Measurements from ENCODE around the gene KRTAP1-1. TPM values are rescaled to one million over a fixed set of nuclear protein-coding genes. Genes with fewer than 3 reads are reported as not detected.

The KRTAP1-1 gene
- total RNA-seq, 4 donors from 2014 or later, result not detected

DNA sequence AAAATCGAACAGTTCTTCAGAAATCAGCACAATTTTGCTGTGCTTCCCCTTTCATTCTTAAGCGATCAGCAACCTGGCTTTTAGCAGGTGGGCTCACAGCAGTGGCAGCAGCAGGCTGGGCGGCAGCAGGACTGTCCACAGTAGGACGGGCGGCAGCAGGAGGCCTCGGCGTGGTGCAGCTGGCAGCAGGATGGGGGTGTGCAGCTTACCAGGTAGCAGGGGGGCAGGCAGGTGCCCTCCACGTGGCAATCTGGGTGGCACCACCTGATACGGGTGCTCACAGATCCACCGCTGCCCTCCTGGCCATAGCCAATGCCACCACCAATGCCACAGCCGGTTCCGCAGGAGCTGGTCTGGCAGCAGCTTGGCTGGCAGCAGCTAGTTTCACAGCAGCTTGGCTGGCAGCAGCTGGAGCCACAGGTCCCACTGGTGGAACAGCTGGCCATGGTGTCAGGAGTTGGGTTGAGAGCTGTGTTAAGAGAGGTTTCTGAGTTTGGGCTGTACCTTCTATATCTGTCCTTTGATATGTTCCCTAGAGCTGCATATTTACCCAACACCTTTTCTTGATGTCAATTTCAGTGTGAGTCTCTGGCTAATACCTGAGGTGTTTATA is 11.5 kb downstream of the KRTAP1-1 start, which contains the start of gene KRTAP1-4:
TSS of gene KRTAP1-4 (minus strand) at position 563 of the 613 bp plus-strand sequence. CDS start at position 446, 117 bp downstream.
- no peaks in the 10 kb centered on the region for H3K36me3 ChIP-seq
- H3K27me3 ChIP-seq, result peaks cover 3% of the 10 kb centered on the region
- TF ChIP-seq, protein P1, sequence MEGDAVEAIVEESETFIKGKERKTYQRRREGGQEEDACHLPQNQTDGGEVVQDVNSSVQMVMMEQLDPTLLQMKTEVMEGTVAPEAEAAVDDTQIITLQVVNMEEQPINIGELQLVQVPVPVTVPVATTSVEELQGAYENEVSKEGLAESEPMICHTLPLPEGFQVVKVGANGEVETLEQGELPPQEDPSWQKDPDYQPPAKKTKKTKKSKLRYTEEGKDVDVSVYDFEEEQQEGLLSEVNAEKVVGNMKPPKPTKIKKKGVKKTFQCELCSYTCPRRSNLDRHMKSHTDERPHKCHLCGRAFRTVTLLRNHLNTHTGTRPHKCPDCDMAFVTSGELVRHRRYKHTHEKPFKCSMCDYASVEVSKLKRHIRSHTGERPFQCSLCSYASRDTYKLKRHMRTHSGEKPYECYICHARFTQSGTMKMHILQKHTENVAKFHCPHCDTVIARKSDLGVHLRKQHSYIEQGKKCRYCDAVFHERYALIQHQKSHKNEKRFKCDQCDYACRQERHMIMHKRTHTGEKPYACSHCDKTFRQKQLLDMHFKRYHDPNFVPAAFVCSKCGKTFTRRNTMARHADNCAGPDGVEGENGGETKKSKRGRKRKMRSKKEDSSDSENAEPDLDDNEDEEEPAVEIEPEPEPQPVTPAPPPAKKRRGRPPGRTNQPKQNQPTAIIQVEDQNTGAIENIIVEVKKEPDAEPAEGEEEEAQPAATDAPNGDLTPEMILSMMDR (IDR thresholded peaks at IDR 0.05), result no peak
- TF ChIP-seq POLR2AphosphoS5 (IDR thresholded peaks at IDR 0.05), result no peak
- no peak for TF ChIP-seq EP300 (IDR thresholded peaks at IDR 0.05; ENCODE audit: low read depth)
- TF ChIP-seq POLR2A (IDR thresholded peaks at IDR 0.05), result no peak
- in situ Hi-C loops (cut with MboI; ENCODE audit: low pct_ligation_motif_present in 1 of 4, low pct_unique_long_range_greater_than_20kb in 1 of 4, low sequenced_read_pairs in 3 of 4) (no loop called here), intact Hi-C loops (cut with DNase I; ENCODE audit: low total_unique reads) (no loop called here)
- no peaks in the 10 kb centered on the region for H3K9me3 ChIP-seq
- WGBS, 2 donors (ENCODE audit: low coverage in 1 of 2), result 77 to 100% methylated on average over 1 to 7 of the region's 12 CpGs
- no peak within 1 kb of the TSS for H3K27ac ChIP-seq
- no peak within 1 kb of the TSS for H3K4me3 ChIP-seq
- DNase-seq, result no peak
- no peaks in the 10 kb centered on the region for H3K4me1 ChIP-seq

DNA sequence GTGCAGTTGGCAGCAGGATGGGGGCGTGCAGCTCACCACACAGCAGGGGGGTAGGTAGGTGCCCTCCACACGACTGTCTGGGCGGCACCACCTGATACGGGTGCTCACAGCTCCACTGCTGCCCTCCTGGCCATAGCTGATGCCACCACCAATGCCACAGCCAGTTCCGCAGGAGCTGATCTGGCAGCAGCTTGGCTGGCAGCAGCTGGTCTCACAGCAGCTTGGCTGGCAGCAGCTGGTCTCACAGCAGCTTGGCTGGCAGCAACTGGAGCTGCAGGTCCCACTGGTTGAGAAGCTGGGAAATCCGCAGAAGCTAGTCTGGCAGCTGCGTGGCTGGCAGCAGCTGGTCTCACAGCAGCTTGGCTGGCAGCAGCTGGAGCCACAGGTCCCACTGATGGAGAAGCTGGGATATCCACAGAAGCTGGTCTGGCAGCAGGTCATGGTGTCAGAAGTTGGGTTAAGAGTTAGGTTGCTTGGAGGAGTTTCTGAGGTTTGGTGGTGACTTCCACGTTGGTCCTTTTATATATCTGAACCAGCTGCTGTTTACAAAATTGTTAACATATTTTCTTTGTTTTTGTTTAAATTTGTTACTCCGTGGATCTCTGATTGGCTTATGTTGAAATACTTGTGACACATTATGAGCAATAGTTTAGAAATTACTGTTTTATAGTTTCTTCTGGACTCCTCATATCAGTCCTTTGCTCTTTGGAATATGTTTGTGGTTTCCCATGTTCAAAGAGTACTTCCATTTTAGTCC is 14.4 kb downstream of the KRTAP1-1 start, which contains the start of gene KRTAP1-5:
TSS of gene KRTAP1-5 (minus strand) at position 494 of the 757 bp plus-strand sequence. CDS start at position 441, 53 bp downstream.
- H3K4me3 ChIP-seq, result no peak within 1 kb of the TSS
- no peaks in the 10 kb centered on the region for H3K4me1 ChIP-seq
- intact Hi-C loops (cut with DNase I; ENCODE audit: low total_unique reads) (no loop called here), in situ Hi-C loops (cut with MboI; ENCODE audit: low pct_ligation_motif_present in 1 of 4, low pct_unique_long_range_greater_than_20kb in 1 of 4, low sequenced_read_pairs in 3 of 4) (no loop called here)
- H3K27me3 ChIP-seq, result peaks cover 3% of the 10 kb centered on the region
- no peaks in the 10 kb centered on the region for H3K36me3 ChIP-seq
- TF ChIP-seq POLR2A (IDR thresholded peaks at IDR 0.05) (no peak), POLR2AphosphoS5 (IDR thresholded peaks at IDR 0.05) (no peak), EP300 (IDR thresholded peaks at IDR 0.05; ENCODE audit: low read depth) (no peak)
- TF ChIP-seq, protein P1 (IDR thresholded peaks at IDR 0.05), result no peak
- DNase-seq, result no peak
- 46 to 76% methylated on average over 2 to 8 of the region's 9 CpGs for WGBS, 2 donors (ENCODE audit: low coverage in 1 of 2)
- H3K9me3 ChIP-seq, result no peaks in the 10 kb centered on the region
- no peak within 1 kb of the TSS for H3K27ac ChIP-seq

DNA sequence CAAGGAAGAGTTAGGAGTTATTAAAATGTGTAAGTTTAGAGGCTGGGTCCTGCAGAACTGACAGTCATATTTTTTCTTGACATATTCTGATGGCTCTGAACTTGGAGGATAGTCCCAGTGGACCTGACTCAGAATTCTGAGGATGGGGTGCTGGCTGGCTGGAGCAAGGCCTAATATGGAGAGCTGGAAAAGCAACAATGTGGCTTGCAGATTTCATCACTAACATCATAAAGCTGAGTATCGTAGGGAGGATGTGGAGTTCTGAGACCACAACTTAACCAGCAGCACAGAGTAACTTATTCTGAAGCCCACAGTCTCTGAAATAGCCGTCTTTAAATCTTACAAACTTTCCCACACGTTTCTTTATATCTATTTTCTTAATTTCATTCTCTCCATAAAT is 16.6 kb downstream of the KRTAP1-1 start:
- DNase-seq, result no peak
- no peak for TF ChIP-seq POLR2AphosphoS5 (IDR thresholded peaks at IDR 0.05)
- TF ChIP-seq POLR2A (IDR thresholded peaks at IDR 0.05), result no peak
- 73 to 81% methylated on average over 3 of the region's 3 CpGs for WGBS, 2 donors (ENCODE audit: low coverage in 1 of 2)
- Histone ChIP-seq H3K36me3 (no peaks in the 10 kb centered on the region), H3K4me1 (no peaks in the 10 kb centered on the region), H3K27ac (no peak overlapping the region), H3K4me3 (no peak overlapping the region), H3K27me3 (no peaks in the 10 kb centered on the region), H3K9me3 (no peaks in the 10 kb centered on the region)
- in situ Hi-C loops (cut with MboI; ENCODE audit: low pct_ligation_motif_present in 1 of 4, low pct_unique_long_range_greater_than_20kb in 1 of 4, low sequenced_read_pairs in 3 of 4), result no loop called here
- intact Hi-C loops (cut with DNase I; ENCODE audit: low total_unique reads), result no loop called here

GRCh38 chr17:41020336-41020735 is 20.9 kb downstream of the KRTAP1-1 start:
- TF ChIP-seq EP300 (IDR thresholded peaks at IDR 0.05; ENCODE audit: low read depth) (no peak), POLR2A (IDR thresholded peaks at IDR 0.05) (no peak), POLR2AphosphoS5 (IDR thresholded peaks at IDR 0.05) (no peak)
- TF ChIP-seq, protein P1 (IDR thresholded peaks at IDR 0.05), result no peak
- DNase-seq, result no peak
- no peaks in the 10 kb centered on the region for H3K36me3 ChIP-seq
- no peak overlapping the region for H3K27ac ChIP-seq
- in situ Hi-C loops (cut with MboI; ENCODE audit: low pct_ligation_motif_present in 1 of 4, low pct_unique_long_range_greater_than_20kb in 1 of 4, low sequenced_read_pairs in 3 of 4) (no loop called here), intact Hi-C loops (cut with DNase I; ENCODE audit: low total_unique reads) (no loop called here)
- no peaks in the 10 kb centered on the region for H3K4me1 ChIP-seq
- H3K27me3 ChIP-seq, result no peaks in the 10 kb centered on the region
- H3K9me3 ChIP-seq, result no peaks in the 10 kb centered on the region
- H3K4me3 ChIP-seq, result no peak overlapping the region
